HG03175 (cell line): ENCODE results near the gene ZNF26.
"Not testable (repeated sequence)": the region's sequence is repeated elsewhere in the genome, so short reads cannot be mapped to it uniquely, and the experiment has no call there.

Source experiments
- ATAC-seq: cut with Tn5 transposase; IDR thresholded peaks from one replicate; pipeline ENCODE4 v1.9.1; 2021; ENCODE audit warnings: mild to moderate bottlenecking, moderate library complexity; ENCODE audit not compliant: unreplicated experiment

ZNF26 gene

GRCh38 chr12:132986001-132986884 lies at the start of gene ZNF26:
Gene ZNF26 (plus strand): TSS chr12:132986367. CDS start chr12:132986841, 474 bp downstream.
- ATAC-seq: peak; percentile 97

- ATAC-seq: not testable (repeated sequence)
These were observed 49.2 kb upstream of the ZNF26 start for GRCh38 chr12:132936921-132937320.

- no peak for ATAC-seq
These were observed 48.7 kb upstream of the ZNF26 start for GRCh38 chr12:132937476-132937875.

- ATAC-seq: not testable (repeated sequence)
These were observed 47.4 kb upstream of the ZNF26 start for GRCh38 chr12:132938807-132939206.

- no peak for ATAC-seq
These were observed 46.0 kb upstream of the ZNF26 start for GRCh38 chr12:132940071-132940719.

- ATAC-seq: no peak
These were observed 44.7 kb upstream of the ZNF26 start for GRCh38 chr12:132941336-132941954.

- ATAC-seq: no peak
These were observed 43.6 kb upstream of the ZNF26 start for GRCh38 chr12:132942611-132943010.

- ATAC-seq: no peak
These were observed 40.4 kb upstream of the ZNF26 start for GRCh38 chr12:132945806-132946205.

GRCh38 chr12:132946246-132946820 lies 39.8 kb upstream of the ZNF26 start:
- ATAC-seq: no peak

- ATAC-seq: no peak
These were observed 37.8 kb upstream of the ZNF26 start for GRCh38 chr12:132948146-132949066.

- no peak for ATAC-seq
These were observed 36.0 kb upstream of the ZNF26 start for GRCh38 chr12:132949936-132950837.

- ATAC-seq: no peak
These were observed 35.2 kb upstream of the ZNF26 start for GRCh38 chr12:132950844-132951535.

- no peak for ATAC-seq
These were observed 34.5 kb upstream of the ZNF26 start for GRCh38 chr12:132951649-132952048.

- no peak for ATAC-seq
These were observed 33.6 kb upstream of the ZNF26 start for GRCh38 chr12:132952371-132953162.

- ATAC-seq: no peak
These were observed 33.1 kb upstream of the ZNF26 start for GRCh38 chr12:132953163-132953425.

GRCh38 chr12:132953771-132954170 lies 32.4 kb upstream of the ZNF26 start:
- ATAC-seq: no peak

GRCh38 chr12:132954471-132955048 lies 31.6 kb upstream of the ZNF26 start:
- no peak for ATAC-seq
